ENCODE measurements around the gene HAO1. TPM values are rescaled to one million over a fixed set of nuclear protein-coding genes. Genes with fewer than 3 reads are reported as not detected.
A peak's percentile ranks its signal among the peaks of the same experiment; 100 is the strongest.

Gene HAO1
- total RNA-seq, 6 experiments from 2014 or later, result 132 to 243 (median 171) TPM

GRCh38 chr20:7938058-7938457 is 2.2 kb downstream of the HAO1 start:
- intact Hi-C loops (cut with DNase I), result no loop called here
- H3K4me3 ChIP-seq, result peak overlapping the region; percentile 31 to 70 (median 64)
- peaks cover 0 to 32% (median 5%) of the 10 kb centered on the region in 4 donors for H3K4me1 ChIP-seq
- ATAC-seq, result peak; percentile 51 to 71 (median 58)
- peaks cover 0 to 14% (median 6%) of the 10 kb centered on the region in 4 donors for H3K36me3 ChIP-seq
- TF ChIP-seq CTCF (IDR thresholded peaks at IDR 0.05), result no peak
- peak; percentile 67 for TF ChIP-seq POLR2A (IDR thresholded peaks at IDR 0.05)
- H3K27ac ChIP-seq, result peak overlapping the region; percentile 85 to 94 (median 92)
- DNase-seq, result peak in 1 of 3 donors; percentile 60
- 19% methylated on average over 2 of the region's 2 CpGs for WGBS (ENCODE audit: insufficient coverage, low coverage, low lambda C conversion rate, missing lambda C conversion rate)
- H3K9me3 ChIP-seq, result no peaks in the 10 kb centered on the region
- no peaks in the 10 kb centered on the region for H3K27me3 ChIP-seq

GRCh38 chr20:7937328-7937727 is 2.9 kb downstream of the HAO1 start:
- Histone ChIP-seq H3K4me3 (peak overlapping the region; percentile 8 to 70 (median 64)), H3K9me3 (no peaks in the 10 kb centered on the region), H3K36me3 (peaks cover 0 to 21% (median 9%) of the 10 kb centered on the region in 4 donors), H3K27ac (peak overlapping the region; percentile 85 to 94 (median 92)), H3K27me3 (no peaks in the 10 kb centered on the region), H3K4me1 (peaks cover 0 to 32% (median 8%) of the 10 kb centered on the region in 4 donors)
- intact Hi-C loops (cut with DNase I), result no loop called here
- no peak for TF ChIP-seq CTCF (IDR thresholded peaks at IDR 0.05)
- DNase-seq, result no peak
- 53% methylated on average over 3 of the region's 3 CpGs for WGBS (ENCODE audit: insufficient coverage, low coverage, low lambda C conversion rate, missing lambda C conversion rate)
- ATAC-seq, result peak in 1 of 4 donors; percentile 16

- no peaks in the 10 kb centered on the region for H3K27me3 ChIP-seq
- intact Hi-C loops (cut with DNase I), result no loop called here
- WGBS (ENCODE audit: insufficient coverage, low coverage, low lambda C conversion rate, missing lambda C conversion rate), result 53% methylated on average over 4 of the region's 4 CpGs
These were observed 5.2 kb downstream of the HAO1 start for GRCh38 chr20:7935027-7935551.

GRCh38 chr20:7933346-7933745 is 6.9 kb downstream of the HAO1 start:
- WGBS (ENCODE audit: insufficient coverage, low coverage, low lambda C conversion rate, missing lambda C conversion rate), result 77% methylated on average over 1 of the region's 1 CpG
- intact Hi-C loops (cut with DNase I), result no loop called here
- Histone ChIP-seq H3K36me3 (peaks cover 0 to 47% (median 21%) of the 10 kb centered on the region in 4 donors), H3K4me1 (peaks cover 0 to 24% (median 9%) of the 10 kb centered on the region in 4 donors), H3K27me3 (no peaks in the 10 kb centered on the region), H3K27ac (no peak overlapping the region), H3K4me3 (no peak overlapping the region), H3K9me3 (no peaks in the 10 kb centered on the region)
- DNase-seq, result no peak
- TF ChIP-seq CTCF (IDR thresholded peaks at IDR 0.05) (no peak), POLR2A (IDR thresholded peaks at IDR 0.05) (no peak)
- no peak for ATAC-seq

More at GRCh38 chr20:7935027-7935551, 5.2 kb downstream of the HAO1 start:
- TF ChIP-seq POLR2A (IDR thresholded peaks at IDR 0.05) (no peak), CTCF (IDR thresholded peaks at IDR 0.05) (no peak)
- peaks cover 0 to 43% (median 19%) of the 10 kb centered on the region in 4 donors for H3K36me3 ChIP-seq
- no peak overlapping the region for H3K4me3 ChIP-seq
- H3K27ac ChIP-seq, result peak overlapping the region in 1 of 3 donors; percentile 50
- no peaks in the 10 kb centered on the region for H3K9me3 ChIP-seq
- DNase-seq (no peak), ATAC-seq (no peak)
- peaks cover 0 to 24% (median 9%) of the 10 kb centered on the region in 4 donors for H3K4me1 ChIP-seq

Measured in right lobe of liver (tissue), 6 donors.